Stimulated activated CD4-positive, alpha-beta T cell treated with anti-CD3 and anti-CD28 coated beads, Interleukin-2, amount 100 ng/mL, for 48 hours (primary cell): ENCODE results near the gene KLHL25.

ENCODE experiments used
- DNase-seq, 2 donors: peaks; one replicate each; pipeline ENCODE4 v3.0.0-alpha.2; 2020

Gene KLHL25

GRCh38 chr15:85746641-85747040 is 48.1 kb downstream of the KLHL25 start:
- DNase-seq: no peak

GRCh38 chr15:85745525-85746150 is 49.1 kb downstream of the KLHL25 start:
- DNase-seq: no peak

- DNase-seq: no peak
These were observed 49.7 kb downstream of the KLHL25 start for GRCh38 chr15:85745023-85745422.

GRCh38 chr15:85744579-85744978 is 50.1 kb downstream of the KLHL25 start:
- DNase-seq: no peak

GRCh38 chr15:85743392-85744055 is 51.2 kb downstream of the KLHL25 start:
- DNase-seq: no peak

- no peak for DNase-seq
These were observed 52.4 kb downstream of the KLHL25 start for GRCh38 chr15:85742186-85742821.

- DNase-seq: no peak
These were observed 53.1 kb downstream of the KLHL25 start for GRCh38 chr15:85741662-85742061.

- no peak for DNase-seq
These were observed 53.7 kb downstream of the KLHL25 start for GRCh38 chr15:85741021-85741421.

- DNase-seq: no peak
These were observed 57.7 kb downstream of the KLHL25 start for GRCh38 chr15:85737061-85737460.

GRCh38 chr15:85733416-85733815 is 61.3 kb downstream of the KLHL25 start:
- DNase-seq: no peak

- DNase-seq: peak in 1 of 2 donors; percentile 42
These were observed 64.5 kb downstream of the KLHL25 start for GRCh38 chr15:85730001-85730820.

GRCh38 chr15:85727068-85727467 is 67.7 kb downstream of the KLHL25 start:
- DNase-seq: no peak

GRCh38 chr15:85726454-85726853 is 68.3 kb downstream of the KLHL25 start:
- DNase-seq: no peak

- DNase-seq: no peak
These were observed 69.2 kb downstream of the KLHL25 start for GRCh38 chr15:85725564-85725963.

- DNase-seq: no peak
These were observed 69.7 kb downstream of the KLHL25 start for GRCh38 chr15:85725019-85725418.

- no peak for DNase-seq
These were observed 70.5 kb downstream of the KLHL25 start for GRCh38 chr15:85723960-85724945.

- no peak for DNase-seq
These were observed 72.2 kb downstream of the KLHL25 start for GRCh38 chr15:85722374-85723152.

GRCh38 chr15:85718981-85719380 is 75.7 kb downstream of the KLHL25 start:
- no peak for DNase-seq

GRCh38 chr15:85718271-85718971 is 76.3 kb downstream of the KLHL25 start:
- DNase-seq: no peak

GRCh38 chr15:85717212-85717611 is 77.5 kb downstream of the KLHL25 start:
- no peak for DNase-seq

GRCh38 chr15:85716261-85716660 is 78.5 kb downstream of the KLHL25 start:
- no peak for DNase-seq
